H1 (cell line): Measurements from ENCODE around the gene NIPAL1. TPM values are rescaled to one million over a fixed set of nuclear protein-coding genes. Genes with fewer than 3 reads are reported as not detected.
A peak's percentile ranks its signal among the peaks of the same experiment; 100 is the strongest.

Experiments
- CTCF ChIA-PET: fragments of 300-600 bp; sonication (Branson Sonifier 250); formaldehyde crosslinking; loops from one replicate; lab custom pipeline; 2021; ENCODE audit not compliant: partially characterized antibody; lab: Charles Lee
- POLR2A ChIA-PET: fragments of 300-600 bp; sonication (Branson Sonifier 250); formaldehyde crosslinking; loops from one replicate; lab custom pipeline; 2021; ENCODE audit warnings: inconsistent platforms; ENCODE audit not compliant: partially characterized antibody; lab: Charles Lee
- DNase-seq, 2 experiments: peaks; one replicate each; pipeline versions ENCODE4 v3.0.0 to v3.0.0-alpha.2; 2010 to 2022; ENCODE audit warnings: low spot score in 2 of 2, low read depth in 1 of 2, mixed read lengths in 1 of 2
- FAIRE-seq: peaks from 2 replicates; lab custom pipeline; 2011; peaks lifted over from hg19 to GRCh38; lab: Jason Lieb, UNC
- H2AFZ ChIP-seq: 2 replicates; pipeline ENCODE4 v1.8.1; 2012; ENCODE audit warnings: low read length, inconsistent platforms
- H2AK5ac ChIP-seq: 2 replicates; pipeline ENCODE4 v1.6.1; 2013; ENCODE audit warnings: low read depth, low read length
- H2BK120ac ChIP-seq: replicated peaks from 2 replicates; pipeline ENCODE3; 2013; ENCODE audit warnings: low read depth, low read length, inconsistent platforms
- H2BK12ac ChIP-seq: 2 replicates; pipeline ENCODE4 v1.6.1; 2013; ENCODE audit warnings: low read depth, low read length
- H2BK15ac ChIP-seq: 2 replicates; pipeline ENCODE4 v1.6.1; 2013; ENCODE audit warnings: low read length
- H2BK20ac ChIP-seq: 2 replicates; pipeline ENCODE4 v1.6.1; 2013; ENCODE audit warnings: low read length
- H2BK5ac ChIP-seq: 2 replicates; pipeline ENCODE4 v1.6.1; 2013; ENCODE audit warnings: low read depth, low read length
- H3K14ac ChIP-seq: 2 replicates; pipeline ENCODE4 v1.6.1; 2013; ENCODE audit warnings: inconsistent platforms; ENCODE audit not compliant: insufficient read length
- H3K18ac ChIP-seq: 2 replicates; pipeline ENCODE4 v1.6.1; 2013; ENCODE audit warnings: low read length; ENCODE audit errors: extremely low read depth
- H3K23ac ChIP-seq: 2 replicates; pipeline ENCODE4 v1.6.1; 2013; ENCODE audit warnings: inconsistent platforms; ENCODE audit not compliant: insufficient read length
- H3K23me2 ChIP-seq: 2 replicates; pipeline ENCODE4 v1.6.1; 2013; ENCODE audit warnings: low read depth, low read length
- H3K27ac ChIP-seq: 2 replicates; pipeline ENCODE4 v1.6.1; 2011; ENCODE audit warnings: low read depth, low read length, inconsistent platforms
- H3K27me3 ChIP-seq, 4 experiments: replicated peaks in 1 of 4; 1 replicate in 1 of 4; 2 replicates in 3 of 4; pipeline versions ENCODE4 v1.6.1 to v1.8.1; 2011 to 2013; ENCODE audit warnings: low read length in 3 of 4, mild to moderate bottlenecking in 3 of 4, inconsistent platforms in 2 of 4, mixed read lengths in 2 of 4, moderate library complexity in 1 of 4; ENCODE audit not compliant: control insufficient read depth in 3 of 4, insufficient read depth in 3 of 4; ENCODE audit errors: extremely low read depth in 1 of 4
- H3K36me3 ChIP-seq, 4 experiments: 2 replicates each; pipeline versions ENCODE4 v1.6.1 to v1.8.1; 2011 to 2013; ENCODE audit warnings: mild to moderate bottlenecking in 4 of 4, low read length in 3 of 4, moderate library complexity in 2 of 4, control low read depth in 1 of 4, inconsistent platforms in 1 of 4; ENCODE audit not compliant: insufficient read depth in 4 of 4, control insufficient read depth in 2 of 4
- H3K4ac ChIP-seq: replicated peaks from 2 replicates; pipeline ENCODE3; 2013; ENCODE audit warnings: low read length, low read depth, mixed read lengths, inconsistent platforms; ENCODE audit not compliant: insufficient read length
- H3K4me1 ChIP-seq, 4 experiments: replicated peaks in 1 of 4; 1 replicate in 1 of 4; 2 replicates in 3 of 4; pipeline versions ENCODE4 v1.6.1 to v1.8.1; 2011 to 2013; ENCODE audit warnings: low read length in 3 of 4, inconsistent platforms in 2 of 4, mixed read lengths in 1 of 4; ENCODE audit not compliant: insufficient read depth in 4 of 4, control insufficient read depth in 3 of 4
- H3K4me2 ChIP-seq, 2 experiments: 2 replicates each; pipeline versions ENCODE4 v1.6.1 to v1.8.1; 2011 to 2013; ENCODE audit warnings: low read depth in 2 of 2, low read length in 2 of 2, control low read depth in 1 of 2, inconsistent platforms in 1 of 2, mild to moderate bottlenecking in 1 of 2; ENCODE audit not compliant: insufficient read depth in 1 of 2
- H3K4me3 ChIP-seq, 4 experiments: fragments of 200-600, 300-600 bp in 1 of 4; sonication (generic), shearing (Covaris generic), sonication (Bioruptor Twin) in 1 of 4; 2 replicates each; pipeline versions ENCODE4 v1.5.1 to v1.8.1; 2011 to 2016; ENCODE audit warnings: low read length in 4 of 4, low read depth in 3 of 4, control low read depth in 2 of 4, inconsistent platforms in 2 of 4, mild to moderate bottlenecking in 2 of 4, mixed read lengths in 1 of 4, moderate library complexity in 1 of 4; ENCODE audit not compliant: insufficient read depth in 2 of 4; ENCODE audit errors: extremely low read depth in 1 of 4
- H3K56ac ChIP-seq: replicated peaks from 2 replicates; pipeline ENCODE3; 2013; ENCODE audit warnings: low read depth, mild to moderate bottlenecking, mixed read lengths, low read length, inconsistent platforms; ENCODE audit not compliant: insufficient read length
- H3K79me1 ChIP-seq: 2 replicates; pipeline ENCODE4 v1.6.1; 2013; ENCODE audit warnings: low read depth, low read length, control low read depth
- H3K79me2 ChIP-seq, 2 experiments: 2 replicates each; pipeline versions ENCODE4 v1.6.1 to v1.8.1; 2012 to 2013; ENCODE audit warnings: low read length in 2 of 2, mild to moderate bottlenecking in 2 of 2, inconsistent platforms in 1 of 2; ENCODE audit not compliant: insufficient read depth in 2 of 2, control insufficient read depth in 1 of 2
- H3K9ac ChIP-seq, 4 experiments: replicated peaks in 1 of 4; 1 replicate in 1 of 4; 2 replicates in 3 of 4; pipeline versions ENCODE4 v1.6.1 to v1.8.1; 2011 to 2013; ENCODE audit warnings: low read depth in 3 of 4, low read length in 3 of 4, control low read depth in 2 of 4, mild to moderate bottlenecking in 2 of 4, moderate library complexity in 2 of 4, inconsistent platforms in 1 of 4; ENCODE audit errors: extremely low read depth in 1 of 4
- H3K9me3 ChIP-seq, 2 experiments: 2 replicates each; pipeline versions ENCODE4 v1.6.1 to v1.8.1; 2012 to 2013; ENCODE audit warnings: mild to moderate bottlenecking in 2 of 2, moderate library complexity in 2 of 2, control low read depth in 1 of 2, inconsistent platforms in 1 of 2, low read depth in 1 of 2, low read length in 1 of 2, mixed read lengths in 1 of 2; ENCODE audit not compliant: insufficient read depth in 2 of 2
- H4K20me1 ChIP-seq, 2 experiments: replicated peaks in 1 of 2; 2 replicates each; pipeline versions ENCODE3 to v1.8.1; 2011 to 2013; ENCODE audit warnings: inconsistent platforms in 2 of 2, low read length in 2 of 2, mild to moderate bottlenecking in 1 of 2; ENCODE audit not compliant: insufficient read depth in 2 of 2, control insufficient read depth in 1 of 2
- H4K5ac ChIP-seq: 2 replicates; pipeline ENCODE4 v1.6.1; 2013; ENCODE audit warnings: low read length, low read depth, mixed read lengths, inconsistent platforms; ENCODE audit not compliant: insufficient read length
- H4K8ac ChIP-seq: 2 replicates; pipeline ENCODE4 v1.8.0; 2013; ENCODE audit warnings: mild to moderate bottlenecking, moderate library complexity, low read length, inconsistent platforms; ENCODE audit not compliant: insufficient read depth; ENCODE audit errors: extremely low read depth
- H4K91ac ChIP-seq: replicated peaks from 2 replicates; pipeline ENCODE3; 2013; ENCODE audit warnings: low read length, mixed read lengths, inconsistent platforms; ENCODE audit not compliant: insufficient read length
- GABPA ChIP-seq: IDR thresholded peaks from 2 replicates; pipeline ENCODE4 v1.6.1; 2011; ENCODE audit warnings: mild to moderate bottlenecking, low read length, moderate library complexity, borderline replicate concordance; ENCODE audit not compliant: insufficient read depth
- GTF2F1 ChIP-seq: IDR thresholded peaks from 2 replicates; pipeline ENCODE4 v1.6.1; 2012; ENCODE audit warnings: low read depth, low read length, improper control_type of control experiment, borderline replicate concordance
- HDAC2 ChIP-seq, 2 experiments: fragments of 300-600 bp in 1 of 2; sonication (generic) in 1 of 2; IDR thresholded peaks; 2 replicates each; pipeline ENCODE4 v1.6.1; 2011 to 2012; ENCODE audit warnings: low read depth in 2 of 2, low read length in 2 of 2, mild to moderate bottlenecking in 2 of 2, moderate library complexity in 2 of 2, borderline replicate concordance in 1 of 2, inconsistent platforms in 1 of 2
- JUN ChIP-seq: IDR thresholded peaks from 2 replicates; pipeline ENCODE4 v1.6.1; 2011; ENCODE audit warnings: low read depth, mild to moderate bottlenecking, improper control_type of control experiment, low read length
- PHF8 ChIP-seq: fragments of 200-600 bp; sonication (generic); conservative IDR thresholded peaks from 2 replicates; pipeline ENCODE4 v1.7.1; 2012; ENCODE audit warnings: low read depth, mild to moderate bottlenecking, inconsistent platforms, low read length, moderate library complexity
- RBBP5 ChIP-seq: IDR thresholded peaks from 2 replicates; pipeline ENCODE4 v1.7.1; 2012; ENCODE audit warnings: low read depth, mild to moderate bottlenecking, inconsistent platforms, low read length, moderate library complexity, borderline replicate concordance
- RFX5 ChIP-seq: IDR thresholded peaks from 2 replicates; pipeline ENCODE4 v1.6.1; 2011; ENCODE audit warnings: low read depth, low read length, improper control_type of control experiment, borderline replicate concordance
- TAF7 ChIP-seq: optimal IDR thresholded peaks from 2 replicates; pipeline ENCODE3; 2011; ENCODE audit warnings: low read depth, mild to moderate bottlenecking, inconsistent platforms, low read length, moderate library complexity, borderline replicate concordance
- WGBS, 2 experiments: shearing (Covaris generic) in 1 of 2; methylation state at CpG; one replicate each; pipeline versions ENCODE4 v1.1.6 to v1.1.7; 2013 to 2015; ENCODE audit warnings: low lambda C conversion rate in 2 of 2, mixed read lengths in 2 of 2, inconsistent platforms in 1 of 2, low coverage in 1 of 2, missing lambda C conversion rate in 1 of 2; ENCODE audit not compliant: insufficient replicate concordance in 2 of 2, insufficient coverage in 1 of 2, insufficient read length in 1 of 2; ENCODE audit errors: extremely low coverage in 1 of 2, missing lambda C conversion rate in 1 of 2; 5-methylcytosine and 5-hydroxymethylcytosine counted together
- polyA plus RNA-seq, 7 experiments: library from polyadenylated mRNA; depleted of rRNA in 3 of 7; stranded (reverse) in 5 of 7; unstranded in 2 of 7; fragments of >200 nt in 5 of 7; fragments of 200-250 nt in 2 of 7; gene quantifications; 1 replicate in 5 of 7; 2 replicates in 1 of 7; 4 replicates in 1 of 7; pipeline versions ENCODE4 v1.2.1 to v1.2.3, GENCODE V29; 2011 to 2013; ENCODE audit warnings: missing spikeins in 2 of 7, mixed read lengths in 2 of 7
- total RNA-seq: library from RNA; stranded (reverse); fragmentation: NEBNext Ultra II Directional; extraction: Animal tissue kit (Norgen Biotek cat#: 25700); gene quantifications from 2 replicates; pipeline ENCODE4 v1.2.1, GENCODE V29; 2021

The NIPAL1 gene
- total and polyA plus RNA-seq, 2 of the 8 experiments (the other 6 are each of a cell fraction or from before 2014, with no cell fraction given): 1.4 to 4.9 TPM

- Histone ChIP-seq H3K79me1 (no peaks in the 10 kb centered on the region), H4K20me1 (no peaks in the 10 kb centered on the region), H4K91ac (no peak overlapping the region), H3K79me2 (no peaks in the 10 kb centered on the region), H3K56ac (no peak overlapping the region), H2BK20ac (no peak overlapping the region), H3K4me1 (peaks cover 0 to 11% (median 0%) of the 10 kb centered on the region in 4 experiments; a peak in 4 of 7 replicates), H4K8ac (no peak overlapping the region), H2BK15ac (no peak overlapping the region), H3K9me3 (no peaks in the 10 kb centered on the region), H2BK120ac (no peak overlapping the region), H3K4ac (no peak overlapping the region), H3K4me3 (no peak overlapping the region), H2AK5ac (no peak overlapping the region), H4K5ac (no peak overlapping the region), H3K18ac (no peak overlapping the region), H3K27me3 (no peaks in the 10 kb centered on the region), H2BK5ac (no peak overlapping the region), H3K9ac (no peak overlapping the region), H3K23ac (no peak overlapping the region), H3K36me3 (no peaks in the 10 kb centered on the region; a peak in 1 of 8 replicates), H3K23me2 (no peaks in the 10 kb centered on the region), H3K27ac (no peak overlapping the region), H2AFZ (no peak overlapping the region), H3K4me2 (peak overlapping the region; percentile 9 to 48; a peak in 1 of 4 replicates), H2BK12ac (no peak overlapping the region), H3K14ac (no peak overlapping the region)
- POLR2A ChIA-PET: interaction anchor here (1.2 kb wide), 2 partner anchors 10 to 12 kb away, joined by 3 to 5 read pairs; no protein-coding TSS in a partner anchor
- 52% methylated on average over 3 of the region's 3 CpGs; no CpG with 5 or more reads in 1 of the 2 experiments for WGBS, 2 experiments
- CTCF ChIA-PET: interaction anchor here (0.8 to 5.9 kb wide), 3 partner anchors 11 to 57 kb away, joined by 3 to 56 read pairs (median 3); no protein-coding TSS in a partner anchor
- no peak for TF ChIP-seq RFX5
- TF ChIP-seq GABPA: no peak
- TF ChIP-seq JUN: no peak
- TF ChIP-seq TAF7: no peak
- TF ChIP-seq HDAC2 (IDR thresholded peaks at IDR 0.05; ENCODE audit: borderline replicate concordance in 1 of 2, low read depth in 2 of 2, low read length in 2 of 2): no peak
- TF ChIP-seq PHF8: no peak
- TF ChIP-seq GTF2F1: no peak
- no peak for TF ChIP-seq RBBP5
- no peak for DNase-seq
- FAIRE-seq: peak; percentile 28
Measured at GRCh38 chr4:48030470-48030869, 13.9 kb downstream of the NIPAL1 start.
